ENCODE results near the gene MBD5.

The MBD5 gene

GRCh38 chr2:148360662-148361061 is 339.8 kb downstream of the MBD5 start:
- H3K4me1 ChIP-seq (ENCODE audit: insufficient read depth, insufficient read length): peaks cover 6% of the 10 kb centered on the region
- no peaks in the 10 kb centered on the region for H3K27me3 ChIP-seq (ENCODE audit: insufficient read depth, insufficient read length)
- H3K9ac ChIP-seq (ENCODE audit: insufficient read length, low read depth): no peak overlapping the region
- no peak overlapping the region for H3K4me3 ChIP-seq (ENCODE audit: insufficient read length, low read depth)
- H3K9me3 ChIP-seq (ENCODE audit: insufficient read depth, low read length): no peaks in the 10 kb centered on the region
- no peaks in the 10 kb centered on the region for H3K36me3 ChIP-seq (ENCODE audit: insufficient read depth, insufficient read length, low read length)
- no peak for TF ChIP-seq YY1 (IDR thresholded peaks at IDR 0.05; ENCODE audit: insufficient read depth, insufficient read length)
- no peak for TF ChIP-seq SUZ12 (IDR thresholded peaks at IDR 0.05; ENCODE audit: extremely low read depth, insufficient read depth, insufficient read length)
- no peak for TF ChIP-seq ZNF274 (IDR thresholded peaks at IDR 0.05; ENCODE audit: low read depth, low read length)
- no peak for DNase-seq (ENCODE audit: low read depth, low spot score)

GRCh38 chr2:148362144-148362796 is 341.4 kb downstream of the MBD5 start:
- Histone ChIP-seq H3K36me3 (ENCODE audit: insufficient read depth, insufficient read length, low read length) (no peaks in the 10 kb centered on the region), H3K4me1 (ENCODE audit: insufficient read depth, insufficient read length) (peaks cover 6% of the 10 kb centered on the region), H3K9ac (ENCODE audit: insufficient read length, low read depth) (no peak overlapping the region), H3K27me3 (ENCODE audit: insufficient read depth, insufficient read length) (no peaks in the 10 kb centered on the region), H3K4me3 (ENCODE audit: insufficient read length, low read depth) (no peak overlapping the region), H3K9me3 (ENCODE audit: insufficient read depth, low read length) (no peaks in the 10 kb centered on the region)
- peak; percentile 48 for DNase-seq (ENCODE audit: low read depth, low spot score)
- TF ChIP-seq YY1 (IDR thresholded peaks at IDR 0.05; ENCODE audit: insufficient read depth, insufficient read length) (peak; percentile 51), SUZ12 (IDR thresholded peaks at IDR 0.05; ENCODE audit: extremely low read depth, insufficient read depth, insufficient read length) (no peak)

- Histone ChIP-seq H3K36me3 (ENCODE audit: insufficient read depth, insufficient read length, low read length) (no peaks in the 10 kb centered on the region), H3K9ac (ENCODE audit: insufficient read length, low read depth) (no peak overlapping the region), H3K9me3 (ENCODE audit: insufficient read depth, low read length) (peaks cover 4% of the 10 kb centered on the region; the same call in 1 of the 2 replicates), H3K4me1 (ENCODE audit: insufficient read depth, insufficient read length) (no peaks in the 10 kb centered on the region), H3K27me3 (ENCODE audit: insufficient read depth, insufficient read length) (no peaks in the 10 kb centered on the region), H3K4me3 (ENCODE audit: insufficient read length, low read depth) (no peak overlapping the region)
- no peak for TF ChIP-seq ZNF274 (IDR thresholded peaks at IDR 0.05; ENCODE audit: low read depth, low read length)
- no peak for TF ChIP-seq SUZ12 (IDR thresholded peaks at IDR 0.05; ENCODE audit: extremely low read depth, insufficient read depth, insufficient read length)
- TF ChIP-seq YY1 (IDR thresholded peaks at IDR 0.05; ENCODE audit: insufficient read depth, insufficient read length): no peak
- no peak for DNase-seq (ENCODE audit: low read depth, low spot score)
Measured at GRCh38 chr2:148375214-148375613, 354.3 kb downstream of the MBD5 start.

- Histone ChIP-seq H3K4me1 (ENCODE audit: insufficient read depth, insufficient read length) (no peaks in the 10 kb centered on the region), H3K4me3 (ENCODE audit: insufficient read length, low read depth) (no peak overlapping the region), H3K9me3 (ENCODE audit: insufficient read depth, low read length) (no peaks in the 10 kb centered on the region), H3K36me3 (ENCODE audit: insufficient read depth, insufficient read length, low read length) (no peaks in the 10 kb centered on the region), H3K27me3 (ENCODE audit: insufficient read depth, insufficient read length) (no peaks in the 10 kb centered on the region), H3K9ac (ENCODE audit: insufficient read length, low read depth) (no peak overlapping the region)
- no peak for DNase-seq (ENCODE audit: low read depth, low spot score)
- TF ChIP-seq YY1 (IDR thresholded peaks at IDR 0.05; ENCODE audit: insufficient read depth, insufficient read length) (no peak), ZNF274 (IDR thresholded peaks at IDR 0.05; ENCODE audit: low read depth, low read length) (no peak), SUZ12 (IDR thresholded peaks at IDR 0.05; ENCODE audit: extremely low read depth, insufficient read depth, insufficient read length) (no peak)
Measured at GRCh38 chr2:148391324-148391723, 370.4 kb downstream of the MBD5 start.

- DNase-seq (ENCODE audit: low read depth, low spot score): no peak
- no peaks in the 10 kb centered on the region for H3K36me3 ChIP-seq (ENCODE audit: insufficient read depth, insufficient read length, low read length)
- no peaks in the 10 kb centered on the region for H3K4me1 ChIP-seq (ENCODE audit: insufficient read depth, insufficient read length)
Measured at GRCh38 chr2:148402786-148403185, 381.9 kb downstream of the MBD5 start.

GRCh38 chr2:148410899-148411298 is 390.0 kb downstream of the MBD5 start:
- no peaks in the 10 kb centered on the region for H3K4me1 ChIP-seq (ENCODE audit: insufficient read depth, insufficient read length)
- no peak for TF ChIP-seq SUZ12 (IDR thresholded peaks at IDR 0.05; ENCODE audit: extremely low read depth, insufficient read depth, insufficient read length)
- no peak for TF ChIP-seq ZNF274 (IDR thresholded peaks at IDR 0.05; ENCODE audit: low read depth, low read length)
- no peak for TF ChIP-seq YY1 (IDR thresholded peaks at IDR 0.05; ENCODE audit: insufficient read depth, insufficient read length)

More at GRCh38 chr2:148402786-148403185, 381.9 kb downstream of the MBD5 start:
- Histone ChIP-seq H3K27me3 (ENCODE audit: insufficient read depth, insufficient read length) (no peaks in the 10 kb centered on the region), H3K9me3 (ENCODE audit: insufficient read depth, low read length) (no peaks in the 10 kb centered on the region), H3K4me3 (ENCODE audit: insufficient read length, low read depth) (no peak overlapping the region), H3K9ac (ENCODE audit: insufficient read length, low read depth) (no peak overlapping the region)
- TF ChIP-seq ZNF274 (IDR thresholded peaks at IDR 0.05; ENCODE audit: low read depth, low read length) (no peak), YY1 (IDR thresholded peaks at IDR 0.05; ENCODE audit: insufficient read depth, insufficient read length) (no peak), SUZ12 (IDR thresholded peaks at IDR 0.05; ENCODE audit: extremely low read depth, insufficient read depth, insufficient read length) (no peak)

GRCh38 chr2:148416248-148416647 is 395.4 kb downstream of the MBD5 start:
- Histone ChIP-seq H3K9ac (ENCODE audit: insufficient read length, low read depth) (no peak overlapping the region), H3K27me3 (ENCODE audit: insufficient read depth, insufficient read length) (no peaks in the 10 kb centered on the region), H3K4me3 (ENCODE audit: insufficient read length, low read depth) (no peak overlapping the region), H3K4me1 (ENCODE audit: insufficient read depth, insufficient read length) (no peaks in the 10 kb centered on the region), H3K36me3 (ENCODE audit: insufficient read depth, insufficient read length, low read length) (no peaks in the 10 kb centered on the region), H3K9me3 (ENCODE audit: insufficient read depth, low read length) (peaks cover 7% of the 10 kb centered on the region; the same call in 1 of the 2 replicates)
- DNase-seq (ENCODE audit: low read depth, low spot score): no peak
- TF ChIP-seq ZNF274 (IDR thresholded peaks at IDR 0.05; ENCODE audit: low read depth, low read length) (no peak), YY1 (IDR thresholded peaks at IDR 0.05; ENCODE audit: insufficient read depth, insufficient read length) (no peak), SUZ12 (IDR thresholded peaks at IDR 0.05; ENCODE audit: extremely low read depth, insufficient read depth, insufficient read length) (no peak)

More at GRCh38 chr2:148410899-148411298, 390.0 kb downstream of the MBD5 start:
- DNase-seq (ENCODE audit: low read depth, low spot score): no peak
- no peaks in the 10 kb centered on the region for H3K27me3 ChIP-seq (ENCODE audit: insufficient read depth, insufficient read length)
- no peaks in the 10 kb centered on the region for H3K36me3 ChIP-seq (ENCODE audit: insufficient read depth, insufficient read length, low read length)
- H3K9me3 ChIP-seq (ENCODE audit: insufficient read depth, low read length): peaks cover 7% of the 10 kb centered on the region; the same call in 1 of the 2 replicates
- H3K9ac ChIP-seq (ENCODE audit: insufficient read length, low read depth): no peak overlapping the region
- no peak overlapping the region for H3K4me3 ChIP-seq (ENCODE audit: insufficient read length, low read depth)

Data from NT2/D1 (cell line).